Nephron (organoid): Measurements from ENCODE around the gene NDRG2.
A peak's percentile ranks its signal among the peaks of the same experiment; 100 is the strongest.

Source experiments
- H3K27ac Mint-ChIP-seq, 3 experiments: 2 replicates each; pipeline ENCODE4 v1.8.0; 2020; ENCODE audit warnings: mixed read lengths in 3 of 3, mild to moderate bottlenecking in 2 of 3, moderate library complexity in 1 of 3
- H3K27me3 Mint-ChIP-seq: 2 replicates; pipeline ENCODE4 v1.8.0; 2021; ENCODE audit warnings: low read depth, mild to moderate bottlenecking, moderate library complexity, mixed read lengths
- H3K36me3 Mint-ChIP-seq: 2 replicates; pipeline ENCODE4 v1.8.0; 2020; ENCODE audit warnings: low read depth, mixed read lengths
- H3K4me1 Mint-ChIP-seq: 2 replicates; pipeline ENCODE4 v1.8.0; 2020; ENCODE audit warnings: mixed read lengths
- H3K4me3 Mint-ChIP-seq, 3 experiments: 2 replicates each; pipeline ENCODE4 v1.8.0; 2020; ENCODE audit warnings: mild to moderate bottlenecking in 3 of 3, mixed read lengths in 3 of 3, moderate library complexity in 2 of 3
- H3K9me3 Mint-ChIP-seq: 2 replicates; pipeline ENCODE4 v1.8.0; 2020; ENCODE audit warnings: mixed read lengths
- CTCF ChIP-seq, 3 experiments: fragments of 200-600 bp; sonication (generic); IDR thresholded peaks; one replicate each; pipeline ENCODE4 v1.5.0; 2021; ENCODE audit warnings: antibody characterized with exemption in 3 of 3; ENCODE audit not compliant: unreplicated experiment in 3 of 3

NDRG2 gene

DNA sequence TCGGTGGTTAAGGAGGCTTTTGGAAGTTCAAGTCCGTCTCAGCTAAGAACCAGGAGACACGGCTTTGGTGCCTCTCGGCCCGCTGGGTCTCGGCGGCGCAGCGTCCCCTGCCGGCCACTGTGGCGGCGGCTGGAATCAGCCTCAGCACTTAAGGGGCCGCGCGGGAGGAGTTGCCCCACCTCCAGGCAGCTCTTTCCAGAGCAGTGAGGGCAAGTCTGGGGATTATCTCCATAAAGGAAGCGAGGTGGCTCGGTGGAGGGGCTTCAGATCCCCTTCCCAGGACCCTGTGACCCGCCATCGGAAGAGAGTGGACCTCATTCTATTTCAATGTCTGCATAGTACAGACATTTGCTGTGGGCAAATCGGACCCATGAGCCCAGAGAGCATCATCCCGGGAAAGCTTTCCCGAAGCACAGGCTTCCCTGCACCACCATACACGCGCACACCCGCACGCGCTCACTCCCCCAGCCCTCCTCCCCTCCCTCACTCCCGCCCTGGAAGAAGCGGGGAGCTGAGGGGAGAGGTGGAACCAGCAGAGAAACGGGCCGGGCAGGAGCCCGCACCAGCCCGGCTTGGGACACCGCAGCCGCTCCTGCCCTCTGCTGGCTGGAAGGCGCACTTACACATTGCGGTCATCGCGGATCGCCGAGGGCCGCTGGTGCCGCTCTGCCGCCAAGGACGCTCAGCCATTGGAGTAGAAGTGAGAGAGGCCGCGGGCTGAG, 53.7 kb downstream of the NDRG2 start:
- H3K4me3 Mint-ChIP-seq: peak overlapping the region; percentile 95 to 98 (median 95)
- peak; percentile 75 to 82 (median 80) for TF ChIP-seq CTCF (IDR thresholded peaks at IDR 0.05; ENCODE audit: unreplicated experiment in 3 of 3)
- no peaks in the 10 kb centered on the region for H3K9me3 Mint-ChIP-seq
- H3K4me1 Mint-ChIP-seq: peaks cover 17% of the 10 kb centered on the region
- peak overlapping the region; percentile 83 to 93 (median 92) for H3K27ac Mint-ChIP-seq
- no peaks in the 10 kb centered on the region for H3K36me3 Mint-ChIP-seq
- peaks cover 32% of the 10 kb centered on the region for H3K27me3 Mint-ChIP-seq

DNA sequence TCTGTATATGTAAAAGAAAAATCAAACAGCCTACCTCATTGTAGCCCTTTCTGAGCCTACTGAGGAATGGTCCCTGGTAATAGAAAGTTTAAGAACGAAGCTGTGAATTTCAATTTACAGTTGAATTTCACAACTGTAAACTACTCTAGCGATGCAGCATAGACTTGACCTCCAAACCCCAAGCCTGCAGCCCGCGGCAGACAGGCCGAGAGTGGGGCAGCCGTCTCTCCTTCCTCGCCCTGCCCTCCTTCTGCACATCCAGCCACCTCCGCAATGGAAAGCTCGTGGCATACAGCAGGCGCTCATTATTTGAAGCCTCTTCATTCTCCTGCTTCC, 54.2 kb downstream of the NDRG2 start:
- no peak for TF ChIP-seq CTCF (IDR thresholded peaks at IDR 0.05; ENCODE audit: unreplicated experiment in 3 of 3)
- peak overlapping the region; percentile 95 to 98 (median 95) for H3K4me3 Mint-ChIP-seq

DNA sequence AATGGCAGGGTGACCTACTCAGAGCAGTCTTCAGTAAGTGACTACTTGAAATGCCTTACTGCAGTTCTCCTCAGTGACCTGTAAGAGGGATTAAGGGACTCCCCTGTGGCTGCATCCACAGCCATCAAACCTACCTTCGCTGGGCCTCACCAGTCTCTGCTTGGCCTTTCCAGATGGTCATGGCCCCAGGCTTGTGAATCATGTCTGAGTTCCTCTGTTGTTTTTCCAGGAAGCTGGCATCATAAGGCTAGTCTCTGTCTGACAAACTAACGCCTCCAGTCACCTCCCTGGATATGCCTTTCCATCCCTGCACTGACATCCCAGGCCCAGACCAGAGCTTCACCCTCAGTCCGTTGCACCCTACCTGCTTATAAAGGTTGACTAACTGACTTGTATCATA, 55.5 kb downstream of the NDRG2 start:
- Mint-ChIP-seq H3K9me3 (no peaks in the 10 kb centered on the region), H3K27ac (no peak overlapping the region), H3K4me3 (no peak overlapping the region), H3K36me3 (no peaks in the 10 kb centered on the region), H3K27me3 (peaks cover 35% of the 10 kb centered on the region), H3K4me1 (peaks cover 17% of the 10 kb centered on the region)
- TF ChIP-seq CTCF (IDR thresholded peaks at IDR 0.05; ENCODE audit: unreplicated experiment in 3 of 3): no peak

More for the DNA sequence above, 54.2 kb downstream of the NDRG2 start:
- Mint-ChIP-seq H3K27me3 (peaks cover 35% of the 10 kb centered on the region), H3K36me3 (no peaks in the 10 kb centered on the region), H3K4me1 (peaks cover 17% of the 10 kb centered on the region), H3K9me3 (no peaks in the 10 kb centered on the region), H3K27ac (peak overlapping the region; percentile 83 to 93 (median 92))
